MM.1S (cell line): ENCODE data around the gene WNT3.

Experiments used
- DNase-seq: peaks from one replicate; pipeline ENCODE4 v3.0.0-alpha.2; 2015
- H2AFZ ChIP-seq: fragments of 300-600 bp; sonication (generic); 2 replicates; pipeline ENCODE4 v1.6.0; 2016; ENCODE audit warnings: antibody characterized with exemption, low read length
- H3F3A ChIP-seq: fragments of 300-600 bp; sonication (generic); 2 replicates; pipeline ENCODE4 v1.6.1; 2016; ENCODE audit warnings: mild to moderate bottlenecking, antibody characterized with exemption, low read length, moderate library complexity, mixed read lengths; ENCODE audit not compliant: insufficient read depth
- H3K27ac ChIP-seq: fragments of 300-600 bp; sonication (generic); 2 replicates; pipeline ENCODE4 v1.5.1; 2016; ENCODE audit warnings: mild to moderate bottlenecking, low read length
- H3K27me3 ChIP-seq: fragments of 300-600 bp; sonication (generic); replicated peaks from 2 replicates; pipeline ENCODE4 v1.6.0; 2016; ENCODE audit warnings: low read length; ENCODE audit not compliant: insufficient read depth
- H3K36me3 ChIP-seq: fragments of 300-600 bp; sonication (generic); replicated peaks from 2 replicates; pipeline ENCODE4 v1.6.1; 2016; ENCODE audit warnings: mild to moderate bottlenecking, low read length, mixed read lengths; ENCODE audit not compliant: insufficient read depth
- H3K4me1 ChIP-seq: fragments of 300-600 bp; sonication (generic); 2 replicates; pipeline ENCODE4 v1.6.1; 2016; ENCODE audit warnings: low read length, mixed read lengths
- H3K4me2 ChIP-seq: fragments of 300-600 bp; sonication (generic); 2 replicates; pipeline ENCODE4 v1.6.0; 2016; ENCODE audit warnings: low read depth, low read length
- H3K4me3 ChIP-seq: fragments of 300-600 bp; sonication (generic); 2 replicates; pipeline ENCODE4 v1.5.1; 2016; ENCODE audit warnings: low read length, mixed read lengths
- H3K79me2 ChIP-seq: fragments of 300-600 bp; sonication (generic); 2 replicates; pipeline ENCODE4 v1.6.1; 2016; ENCODE audit warnings: mixed run types, low read length, mixed read lengths
- H3K9ac ChIP-seq: fragments of 300-600 bp; sonication (generic); 2 replicates; pipeline ENCODE4 v1.6.1; 2016; ENCODE audit warnings: low read length, mixed read lengths
- H3K9me2 ChIP-seq: fragments of 300-600 bp; sonication (generic); replicated peaks from 2 replicates; pipeline ENCODE4 v1.6.1; 2016; ENCODE audit warnings: mild to moderate bottlenecking, low read length, mixed read lengths; ENCODE audit not compliant: insufficient read depth
- H3K9me3 ChIP-seq: fragments of 300-600 bp; sonication (generic); replicated peaks from 2 replicates; pipeline ENCODE4 v1.6.1; 2016; ENCODE audit warnings: mild to moderate bottlenecking, low read length, mixed read lengths; ENCODE audit not compliant: insufficient read depth
- H4K20me1 ChIP-seq: fragments of 300-600 bp; sonication (generic); 2 replicates; pipeline ENCODE4 v1.6.1; 2016; ENCODE audit warnings: mild to moderate bottlenecking, low read length, moderate library complexity, mixed read lengths; ENCODE audit not compliant: insufficient read depth
- CTCF ChIP-seq: fragments of 300-600 bp; sonication (generic); IDR thresholded peaks from 2 replicates; pipeline ENCODE4 v1.5.1; 2016; ENCODE audit warnings: antibody characterized with exemption, low read length, mixed read lengths
- EZH2 ChIP-seq: fragments of 300-600 bp; sonication (generic); optimal IDR thresholded peaks from 2 replicates; pipeline ENCODE3; 2017; ENCODE audit warnings: low read depth, mild to moderate bottlenecking, antibody characterized with exemption, low read length, mixed read lengths
- EZH2phosphoT487 ChIP-seq: fragments of 300-600 bp; sonication (generic); IDR thresholded peaks from 2 replicates; pipeline ENCODE4 v1.6.1; 2018; ENCODE audit warnings: antibody characterized with exemption, low read length

WNT3 gene

GRCh38 chr17:46848534-46848933 lies 30.0 kb upstream of the WNT3 start:
- Histone ChIP-seq H3K9ac (no peak overlapping the region), H3K79me2 (no peaks in the 10 kb centered on the region), H3F3A (no peaks in the 10 kb centered on the region), H3K9me3 (no peaks in the 10 kb centered on the region), H3K9me2 (no peaks in the 10 kb centered on the region), H4K20me1 (no peaks in the 10 kb centered on the region), H3K36me3 (no peaks in the 10 kb centered on the region), H2AFZ (no peak overlapping the region), H3K4me3 (no peak overlapping the region), H3K4me1 (no peaks in the 10 kb centered on the region), H3K4me2 (no peak overlapping the region), H3K27ac (no peak overlapping the region), H3K27me3 (peaks cover 4% of the 10 kb centered on the region; the same call in 1 of the 2 replicates)
- TF ChIP-seq EZH2phosphoT487 (no peak), EZH2 (no peak), CTCF (no peak)
- DNase-seq: no peak

GRCh38 chr17:46847204-46848191 lies 29.0 kb upstream of the WNT3 start:
- Histone ChIP-seq H3K27ac (no peak overlapping the region), H3F3A (no peaks in the 10 kb centered on the region), H3K4me1 (no peaks in the 10 kb centered on the region), H3K36me3 (no peaks in the 10 kb centered on the region), H3K9me2 (no peaks in the 10 kb centered on the region), H2AFZ (no peak overlapping the region), H3K27me3 (peaks cover 11% of the 10 kb centered on the region), H3K9me3 (no peaks in the 10 kb centered on the region), H3K9ac (no peak overlapping the region), H3K79me2 (no peaks in the 10 kb centered on the region), H3K4me2 (no peak overlapping the region), H3K4me3 (no peak overlapping the region), H4K20me1 (no peaks in the 10 kb centered on the region)
- no peak for DNase-seq
- TF ChIP-seq CTCF (no peak), EZH2 (no peak), EZH2phosphoT487 (no peak)

GRCh38 chr17:46842835-46843234 lies 24.3 kb upstream of the WNT3 start:
- H4K20me1 ChIP-seq: no peaks in the 10 kb centered on the region
- no peaks in the 10 kb centered on the region for H3K36me3 ChIP-seq
- H3K79me2 ChIP-seq: no peaks in the 10 kb centered on the region
- DNase-seq: no peak
- H3K4me2 ChIP-seq: no peak overlapping the region
- H3K27me3 ChIP-seq: peaks cover 27% of the 10 kb centered on the region
- no peak overlapping the region for H3K27ac ChIP-seq
- no peaks in the 10 kb centered on the region for H3F3A ChIP-seq
- no peak overlapping the region for H3K4me3 ChIP-seq
- H2AFZ ChIP-seq: no peak overlapping the region
- no peaks in the 10 kb centered on the region for H3K4me1 ChIP-seq
- no peak overlapping the region for H3K9ac ChIP-seq
- no peaks in the 10 kb centered on the region for H3K9me3 ChIP-seq
- no peak for TF ChIP-seq EZH2
- peak; percentile 56 for TF ChIP-seq CTCF
- TF ChIP-seq EZH2phosphoT487: no peak
- H3K9me2 ChIP-seq: no peaks in the 10 kb centered on the region
